CD4-positive, alpha-beta T cell treated with Interferon alpha-2 for 1 hour (primary cell): Measurements from ENCODE around the gene PTGIS.

Experiments
- DNase-seq, 2 donors: peaks; one replicate each; pipeline ENCODE4 v3.0.0-alpha.2; 2020 to 2022

Gene PTGIS

GRCh38 chr20:49461894-49462620, 105.9 kb downstream of the PTGIS start:
- no peak for DNase-seq

GRCh38 chr20:49460916-49461315, 107.0 kb downstream of the PTGIS start:
- no peak for DNase-seq

- DNase-seq: no peak
Measured at GRCh38 chr20:49460131-49460530, 107.8 kb downstream of the PTGIS start.

- DNase-seq: no peak
Measured at GRCh38 chr20:49459684-49460083, 108.3 kb downstream of the PTGIS start.

- DNase-seq: no peak
Measured at GRCh38 chr20:49457444-49457843, 110.5 kb downstream of the PTGIS start.

- DNase-seq: no peak
Measured at GRCh38 chr20:49456646-49457045, 111.3 kb downstream of the PTGIS start.

GRCh38 chr20:49455691-49456090, 112.2 kb downstream of the PTGIS start:
- no peak for DNase-seq
